Activated naive CD8-positive, alpha-beta T cell treated with anti-CD3 and anti-CD28 coated beads, Interleukin-2, amount 10 ng/mL, durations not matched to agents 7 days and 5 days (primary cell): Measurements from ENCODE around the gene CPNE1. TPM values are rescaled to one million over a fixed set of nuclear protein-coding genes. Genes with fewer than 3 reads are reported as not detected.
A peak's percentile ranks its signal among the peaks of the same experiment; 100 is the strongest.

ENCODE experiments used
- ATAC-seq: fragments of 150-1000 bp; cut with Tn5 transposase; one replicate; pipeline ENCODE4 v1.10.0; 2021; ENCODE audit warnings: low read depth, moderate library complexity
- POLR2A ChIA-PET: fragments of 350-600 bp; sonication (Branson Sonifier 250); formaldehyde crosslinking; loops from one replicate; lab custom pipeline; 2021; ENCODE audit warnings: antibody characterized with exemption; lab: Charles Lee
- DNase-seq: peaks from one replicate; pipeline ENCODE4 v3.0.0; 2021
- H3K27ac Mint-ChIP-seq: one replicate; pipeline ENCODE4 v1.8.0; 2022; ENCODE audit warnings: mild to moderate bottlenecking, mixed read lengths
- H3K27me3 Mint-ChIP-seq: one replicate; pipeline ENCODE4 v1.8.0; 2022; ENCODE audit warnings: mild to moderate bottlenecking, moderate library complexity, mixed read lengths
- H3K36me3 Mint-ChIP-seq: one replicate; pipeline ENCODE4 v1.8.0; 2021; ENCODE audit warnings: mild to moderate bottlenecking, mixed read lengths
- H3K4me1 Mint-ChIP-seq: one replicate; pipeline ENCODE4 v1.8.0; 2021; ENCODE audit warnings: mixed read lengths
- H3K4me3 Mint-ChIP-seq: one replicate; pipeline ENCODE4 v1.8.0; 2022; ENCODE audit warnings: mild to moderate bottlenecking, moderate library complexity, mixed read lengths
- H3K9me3 Mint-ChIP-seq: one replicate; pipeline ENCODE4 v1.8.0; 2021; ENCODE audit warnings: mixed read lengths
- total RNA-seq, 2 experiments: library from RNA; stranded (reverse); gene quantifications; one replicate each; pipeline ENCODE4 v1.2.3, GENCODE V29; 2021

The CPNE1 gene
- total RNA-seq, 2 experiments from 2014 or later, result 296 to 327 TPM

DNA sequence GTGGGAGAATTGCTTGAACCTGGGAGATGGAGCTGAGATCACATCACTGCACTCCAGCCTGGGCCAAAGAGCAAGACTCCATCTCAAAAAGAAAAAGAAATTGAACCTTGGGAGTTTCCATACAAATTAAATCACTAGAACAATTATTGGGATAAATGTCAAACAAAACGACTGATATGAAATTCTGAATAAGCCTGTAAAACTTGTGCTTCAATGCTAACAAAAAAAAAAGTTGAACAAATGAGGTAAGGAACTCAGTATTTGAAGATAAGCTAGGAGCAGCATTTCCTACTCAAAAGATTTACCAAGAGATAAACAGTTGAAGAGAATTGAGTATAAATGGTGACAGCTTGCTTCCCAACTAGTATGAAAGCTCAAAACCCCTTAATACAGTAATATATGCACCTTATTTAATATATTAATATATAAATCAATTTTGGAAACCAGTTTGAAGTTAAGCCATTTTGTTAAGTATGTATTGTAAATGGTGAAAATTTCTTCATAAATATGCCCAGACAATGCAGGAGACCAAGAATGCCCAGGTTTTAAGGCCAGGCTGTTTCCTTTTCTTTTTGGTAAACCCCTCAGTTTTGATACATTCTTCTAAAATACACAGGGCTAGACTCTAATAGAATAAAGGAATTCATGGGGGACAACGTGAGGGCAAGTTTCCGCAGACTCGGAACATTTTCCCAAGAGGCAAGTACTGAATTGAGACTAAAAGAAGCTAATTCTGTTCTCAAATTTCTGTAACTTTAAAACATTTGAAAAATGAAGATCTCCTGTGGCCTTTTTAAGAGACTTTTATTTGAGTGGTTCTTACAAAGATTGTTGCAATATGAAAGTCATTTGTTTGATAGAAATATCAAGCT, 38.4 kb upstream of the CPNE1 start:
- no peak for ATAC-seq
- Mint-ChIP-seq H3K27me3 (no peaks in the 10 kb centered on the region), H3K4me3 (no peak overlapping the region), H3K4me1 (peaks cover 21% of the 10 kb centered on the region), H3K9me3 (no peaks in the 10 kb centered on the region), H3K27ac (no peak overlapping the region), H3K36me3 (peaks cover 22% of the 10 kb centered on the region)
- DNase-seq, result no peak
- POLR2A ChIA-PET, result interaction anchor here (0.5 to 1.4 kb wide), 5 partner anchors 15 to 652 kb away, joined by 3 to 6 read pairs (median 4); partner anchors contain the start of gene RBM39

DNA sequence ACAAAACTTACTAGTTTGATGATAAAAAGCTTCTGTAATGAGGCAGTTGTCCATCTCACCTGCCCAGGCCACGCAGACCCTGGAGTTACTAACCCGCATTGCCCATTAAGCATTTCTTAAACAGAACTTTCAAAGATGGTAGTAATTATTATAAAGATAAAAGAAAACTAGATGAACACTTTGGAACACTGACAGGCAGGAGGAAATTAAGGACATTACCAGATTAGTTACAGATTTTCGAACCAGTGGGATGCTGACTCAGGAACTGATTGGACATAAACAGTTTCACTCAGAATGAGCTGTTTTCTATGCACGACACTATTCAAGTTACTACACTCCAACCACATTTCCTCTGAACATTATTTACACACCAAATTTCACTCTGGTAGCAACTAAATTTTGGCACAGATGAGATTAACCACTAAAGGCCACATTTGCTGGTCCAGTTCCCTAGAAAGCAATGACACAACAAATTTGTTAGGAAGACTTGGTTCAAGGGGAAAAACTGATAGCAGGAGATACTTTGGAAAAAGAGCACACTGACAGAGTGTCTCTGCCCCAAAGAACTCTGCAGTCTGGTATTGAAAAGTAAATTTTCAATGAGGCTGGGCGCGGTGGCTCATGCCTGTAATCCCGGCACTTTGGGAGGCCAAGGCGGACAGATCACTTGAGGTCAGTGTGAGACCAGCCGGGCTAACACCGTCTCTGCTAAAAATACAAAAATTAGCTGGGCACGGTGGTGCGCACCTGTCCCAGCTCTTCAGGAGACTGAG, 37.5 kb upstream of the CPNE1 start:
- H3K4me3 Mint-ChIP-seq, result no peak overlapping the region
- no peaks in the 10 kb centered on the region for H3K9me3 Mint-ChIP-seq

DNA sequence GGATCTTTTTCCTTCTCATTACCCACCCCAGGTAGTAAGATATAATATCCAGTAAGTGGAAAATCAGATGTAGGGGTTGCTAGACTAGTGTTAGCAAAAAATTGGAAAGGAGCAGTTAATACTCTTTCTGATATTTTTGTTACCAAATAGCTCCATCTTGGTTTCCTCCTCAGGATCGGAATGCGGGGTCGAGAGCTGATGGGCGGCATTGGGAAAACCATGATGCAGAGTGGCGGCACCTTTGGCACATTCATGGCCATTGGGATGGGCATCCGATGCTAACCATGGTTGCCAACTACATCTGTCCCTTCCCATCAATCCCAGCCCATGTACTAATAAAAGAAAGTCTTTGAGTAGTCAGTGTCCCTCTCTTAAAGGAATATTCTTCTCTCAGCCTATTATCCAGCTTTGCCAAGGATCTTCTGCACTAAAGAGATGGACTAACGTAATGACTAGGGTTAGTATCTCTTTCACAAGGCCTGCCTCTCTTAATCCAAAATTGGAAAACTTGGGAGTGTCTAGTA, 36.0 kb upstream of the CPNE1 start:
- Mint-ChIP-seq H3K4me3 (peak overlapping the region; percentile 93), H3K9me3 (no peaks in the 10 kb centered on the region), H3K36me3 (peaks cover 17% of the 10 kb centered on the region), H3K4me1 (peaks cover 28% of the 10 kb centered on the region), H3K27me3 (no peaks in the 10 kb centered on the region), H3K27ac (peak overlapping the region; percentile 92)
- ATAC-seq, result no peak
- POLR2A ChIA-PET, result interaction anchor here (0.9 to 2.9 kb wide), 6 partner anchors 13 to 99 kb away, joined by 3 to 21 read pairs (median 11); partner anchors contain the start of gene RBM39
- DNase-seq, result no peak

More for the DNA sequence above, 37.5 kb upstream of the CPNE1 start:
- no peak for DNase-seq
- Mint-ChIP-seq H3K27me3 (no peaks in the 10 kb centered on the region), H3K36me3 (peaks cover 24% of the 10 kb centered on the region), H3K4me1 (peaks cover 27% of the 10 kb centered on the region), H3K27ac (no peak overlapping the region)
- POLR2A ChIA-PET, result interaction anchor here (0.5 to 1.4 kb wide), 7 partner anchors 12 to 651 kb away, joined by 3 to 6 read pairs (median 3); no protein-coding TSS in a partner anchor
- ATAC-seq, result no peak

DNA sequence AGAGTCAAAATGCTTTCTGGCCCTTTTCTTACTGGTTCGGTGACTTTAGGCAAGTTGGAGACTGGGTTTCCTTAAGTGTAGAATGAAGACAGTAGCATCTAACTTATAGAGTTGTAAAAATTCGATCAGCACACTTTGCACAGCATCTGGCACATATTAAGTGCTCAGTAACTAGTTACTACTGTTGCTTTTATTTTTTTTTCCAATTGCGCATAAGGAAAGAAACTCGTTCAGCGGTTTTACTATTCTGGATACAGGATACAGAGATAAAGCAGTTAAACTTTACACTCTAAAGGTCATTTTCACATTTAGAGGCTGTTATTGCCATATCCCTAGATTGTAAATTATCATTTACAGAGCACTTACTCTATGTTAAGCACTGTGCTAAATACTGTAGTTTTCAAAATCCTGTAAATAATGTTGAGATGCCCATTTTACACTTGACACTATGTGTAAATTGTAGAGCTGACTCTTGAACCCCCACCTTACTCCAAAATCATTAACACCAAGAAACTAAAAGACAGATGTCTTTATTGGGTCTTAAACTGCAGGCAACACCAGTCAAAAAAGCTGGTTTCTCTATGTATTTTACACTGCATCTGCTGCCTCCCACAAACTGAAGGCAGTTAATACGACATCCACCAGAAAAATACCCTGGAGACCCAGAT, 35.4 kb upstream of the CPNE1 start:
- H3K4me1 Mint-ChIP-seq, result peaks cover 28% of the 10 kb centered on the region
- peaks cover 21% of the 10 kb centered on the region for H3K36me3 Mint-ChIP-seq
- peak overlapping the region; percentile 93 for H3K4me3 Mint-ChIP-seq
- ATAC-seq, result no peak
- peak overlapping the region; percentile 92 for H3K27ac Mint-ChIP-seq
- no peaks in the 10 kb centered on the region for H3K27me3 Mint-ChIP-seq
- DNase-seq, result no peak
- H3K9me3 Mint-ChIP-seq, result no peaks in the 10 kb centered on the region
- POLR2A ChIA-PET, result interaction anchor here (0.6 to 2.9 kb wide), 12 partner anchors 13 to 255 kb away, joined by 3 to 21 read pairs (median 6); partner anchors contain the start of genes CPNE1, RBM12, RBM39 and SCAND1

DNA sequence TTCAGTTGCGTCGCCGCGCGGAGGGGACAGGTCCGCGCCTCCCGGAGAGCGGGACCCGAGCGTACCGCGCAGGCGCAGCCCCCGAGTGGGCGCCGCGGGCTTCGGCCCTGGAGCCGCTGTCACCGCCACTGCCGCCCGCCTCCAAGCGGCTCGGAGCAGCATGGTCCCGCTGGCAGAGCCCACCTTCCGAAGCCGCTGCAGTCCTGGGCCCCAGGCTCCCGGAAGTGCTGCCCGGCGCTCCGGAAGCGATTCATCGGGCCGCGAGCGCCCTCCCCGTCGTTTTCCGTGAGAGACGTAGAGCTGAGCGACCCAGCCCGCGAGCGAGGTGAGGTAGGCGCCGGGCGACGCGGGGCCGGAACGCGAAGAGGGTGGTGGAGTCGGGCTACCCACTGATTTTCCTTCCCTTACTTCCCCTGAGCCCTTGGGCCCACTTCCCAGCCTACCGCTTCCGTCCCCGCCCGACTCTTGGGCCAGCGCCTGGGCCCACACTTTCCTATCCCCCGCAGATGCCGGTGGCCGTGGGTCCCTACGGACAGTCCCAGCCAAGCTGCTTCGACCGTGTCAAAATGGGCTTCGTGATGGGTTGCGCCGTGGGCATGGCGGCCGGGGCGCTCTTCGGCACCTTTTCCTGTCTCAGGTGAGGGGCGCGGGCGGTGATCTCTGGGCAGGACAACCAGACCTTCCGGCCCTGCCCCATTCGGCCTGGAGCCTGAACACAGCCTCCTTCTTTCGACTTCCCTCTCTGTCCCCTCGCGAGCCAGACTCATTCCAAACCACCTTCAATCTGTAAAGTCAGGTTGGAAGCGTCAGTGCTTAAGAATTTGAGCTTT, 34.6 kb upstream of the CPNE1 start, which contains the start of the genes NFS1 and ROMO1:
Gene NFS1 (minus strand): TSS at position 226 of the 830 bp plus-strand sequence. CDS start 64 bp downstream, at position 162.
Gene ROMO1 (plus strand): TSS at position 279 of the 830 bp plus-strand sequence. CDS start 228 bp downstream, at position 507.
- H3K9me3 Mint-ChIP-seq, result no peaks in the 10 kb centered on the region

DNA sequence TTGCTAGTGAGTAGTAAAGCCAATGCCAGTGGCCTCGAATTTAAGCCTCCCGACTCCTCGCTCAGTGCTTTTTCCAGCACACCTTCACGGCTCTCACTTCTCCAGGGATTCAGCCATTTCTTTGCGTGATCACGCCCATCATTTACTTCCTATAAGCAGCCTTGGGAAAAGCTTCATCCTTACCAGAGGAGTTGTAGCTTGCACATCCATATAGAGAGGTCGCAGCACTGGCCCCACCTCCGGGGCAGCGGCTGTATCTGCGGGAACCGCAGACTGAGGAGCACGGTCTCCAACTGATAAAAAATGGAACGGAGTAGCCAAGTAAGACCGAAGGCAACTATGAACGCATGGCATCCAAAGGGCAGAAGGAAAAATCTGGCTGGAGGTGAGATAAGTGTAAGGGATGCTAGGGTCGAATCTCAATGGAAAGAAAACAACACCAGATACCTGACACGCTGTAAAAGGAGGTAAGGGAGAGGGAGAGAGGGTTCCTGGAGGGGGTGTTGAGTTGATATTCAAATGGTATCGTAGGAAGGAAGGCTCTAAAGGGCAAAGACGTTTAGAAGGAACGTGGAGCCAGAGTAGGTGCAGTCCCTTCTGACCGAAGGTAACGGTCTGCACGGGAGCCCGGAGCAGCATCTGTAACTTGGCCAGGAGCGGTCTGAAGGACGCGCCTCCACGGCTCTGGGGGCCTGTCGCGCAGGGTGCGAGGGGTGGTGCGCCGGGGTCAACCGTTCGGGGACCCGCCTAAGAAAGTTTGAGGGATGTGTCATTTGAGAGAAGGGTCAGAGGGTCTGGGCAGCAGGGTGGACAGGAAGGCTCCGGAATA, 33.8 kb upstream of the CPNE1 start:
- Mint-ChIP-seq H3K36me3 (peaks cover 16% of the 10 kb centered on the region), H3K27me3 (no peaks in the 10 kb centered on the region), H3K4me3 (peak overlapping the region; percentile 93), H3K27ac (peak overlapping the region; percentile 92), H3K4me1 (peaks cover 24% of the 10 kb centered on the region), H3K9me3 (no peaks in the 10 kb centered on the region)
- DNase-seq, result no peak
- POLR2A ChIA-PET, result interaction anchor here (1.0 to 2.9 kb wide), 8 partner anchors 13 to 257 kb away, joined by 3 to 21 read pairs (median 6); partner anchors contain the start of genes CPNE1, RBM12, RBM39 and SCAND1
- ATAC-seq, result peak; percentile 43

More for the DNA sequence above, 34.6 kb upstream of the CPNE1 start, which contains the start of the genes NFS1 and ROMO1:
- POLR2A ChIA-PET, result interaction anchor here (0.6 to 2.9 kb wide), 14 partner anchors 12 to 256 kb away, joined by 3 to 21 read pairs (median 5); partner anchors contain the start of genes CPNE1, RBM12, RBM39 and SCAND1
- peak within 1 kb of the TSS; percentile 93 for H3K4me3 Mint-ChIP-seq
- ATAC-seq, result peak; percentile 91
- no peaks in the 10 kb centered on the region for H3K27me3 Mint-ChIP-seq
- DNase-seq, result peak; percentile 88
- peaks cover 26% of the 10 kb centered on the region for H3K4me1 Mint-ChIP-seq
- peak within 1 kb of the TSS; percentile 92 for H3K27ac Mint-ChIP-seq
- peaks cover 20% of the 10 kb centered on the region for H3K36me3 Mint-ChIP-seq

DNA sequence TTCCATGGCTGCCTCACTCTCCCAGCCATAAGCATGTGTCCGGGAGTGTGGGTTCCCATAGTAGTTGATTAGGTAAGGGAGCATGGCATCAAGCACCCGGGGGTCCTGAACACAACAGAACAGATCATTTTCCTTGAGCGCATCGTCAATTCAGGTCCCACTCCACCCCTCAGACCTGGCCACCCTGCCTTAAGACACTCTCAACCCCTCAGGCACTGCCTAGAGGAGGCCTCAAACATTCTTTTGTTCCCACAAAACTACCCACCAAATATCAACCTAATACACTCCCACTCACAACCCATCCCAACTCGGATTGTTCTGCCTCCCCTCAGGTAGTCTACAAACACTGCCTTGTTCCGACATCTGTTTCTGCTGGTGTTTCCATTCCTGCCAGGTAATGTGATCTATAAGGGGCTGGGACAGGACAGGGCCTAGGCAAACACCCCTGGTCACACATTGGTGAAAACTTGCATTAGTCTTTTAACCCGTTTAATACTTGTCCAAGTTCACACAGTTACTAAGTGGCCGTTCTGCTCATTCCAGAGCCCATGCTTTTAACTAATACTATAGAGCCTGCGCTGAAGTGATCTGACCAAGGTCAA, 33.1 kb upstream of the CPNE1 start:
- POLR2A ChIA-PET, result interaction anchor here (0.7 kb wide), 1 partner anchor 255 kb away, joined by 4 read pairs; no protein-coding TSS in a partner anchor
- DNase-seq (no peak), ATAC-seq (no peak)
- H3K4me1 Mint-ChIP-seq, result peaks cover 24% of the 10 kb centered on the region
- peak overlapping the region; percentile 11 for H3K27ac Mint-ChIP-seq
- H3K27me3 Mint-ChIP-seq, result no peaks in the 10 kb centered on the region
- peak overlapping the region; percentile 93 for H3K4me3 Mint-ChIP-seq
- peaks cover 14% of the 10 kb centered on the region for H3K36me3 Mint-ChIP-seq
- H3K9me3 Mint-ChIP-seq, result no peaks in the 10 kb centered on the region

DNA sequence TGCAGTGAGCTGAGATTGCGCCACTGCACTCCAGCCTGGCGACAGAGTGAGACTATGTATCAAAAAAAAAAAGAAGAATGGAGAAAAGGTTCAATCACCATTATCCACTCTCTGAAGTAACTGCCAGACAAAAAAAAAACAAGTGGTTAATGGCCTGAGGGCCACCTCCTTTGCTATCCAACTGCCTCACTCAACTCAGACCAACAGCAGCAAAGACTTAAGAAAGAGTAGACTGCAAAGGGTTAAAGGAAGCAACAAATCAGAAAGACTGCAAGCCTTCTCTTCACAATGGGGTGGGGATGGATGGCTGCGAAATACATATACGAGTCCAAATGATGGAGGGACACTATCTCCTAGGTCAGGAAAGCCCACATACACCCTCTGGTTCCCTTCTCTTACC, 31.3 kb upstream of the CPNE1 start:
- no peak overlapping the region for H3K27ac Mint-ChIP-seq
- H3K4me1 Mint-ChIP-seq, result peaks cover 23% of the 10 kb centered on the region
- no peak for DNase-seq
- POLR2A ChIA-PET, result no interaction called here
- H3K9me3 Mint-ChIP-seq, result no peaks in the 10 kb centered on the region
- peaks cover 12% of the 10 kb centered on the region for H3K36me3 Mint-ChIP-seq
- H3K27me3 Mint-ChIP-seq, result no peaks in the 10 kb centered on the region
- no peak for ATAC-seq
- no peak overlapping the region for H3K4me3 Mint-ChIP-seq

DNA sequence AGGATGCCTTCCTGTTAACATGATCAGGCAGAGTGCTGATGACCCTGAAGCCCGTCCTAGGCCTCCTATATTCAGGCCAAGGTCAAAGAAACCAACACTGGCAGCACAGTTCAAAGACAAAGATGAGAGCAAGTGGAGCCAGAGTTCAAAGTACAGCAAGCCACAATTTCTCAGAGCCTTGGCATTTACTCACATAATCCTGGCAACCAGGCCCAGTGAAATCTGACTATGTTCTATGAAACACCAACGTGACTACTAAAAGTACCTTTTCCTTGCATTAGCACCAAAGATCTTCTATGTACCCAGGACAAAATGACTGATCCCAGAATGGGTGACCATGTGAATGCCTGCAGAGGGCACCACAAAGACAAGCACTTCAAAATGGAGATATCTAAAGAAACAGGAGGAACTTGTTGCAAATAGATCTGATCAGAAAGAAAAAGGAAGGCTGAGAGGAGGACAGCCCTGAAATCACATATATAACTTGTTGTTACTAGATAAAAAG, 30.6 kb upstream of the CPNE1 start:
- Mint-ChIP-seq H3K36me3 (peaks cover 13% of the 10 kb centered on the region), H3K4me1 (peaks cover 16% of the 10 kb centered on the region), H3K27ac (no peak overlapping the region), H3K4me3 (no peak overlapping the region), H3K9me3 (no peaks in the 10 kb centered on the region), H3K27me3 (no peaks in the 10 kb centered on the region)
- DNase-seq, result peak; percentile 2
- ATAC-seq, result no peak
- POLR2A ChIA-PET, result no interaction called here

DNA sequence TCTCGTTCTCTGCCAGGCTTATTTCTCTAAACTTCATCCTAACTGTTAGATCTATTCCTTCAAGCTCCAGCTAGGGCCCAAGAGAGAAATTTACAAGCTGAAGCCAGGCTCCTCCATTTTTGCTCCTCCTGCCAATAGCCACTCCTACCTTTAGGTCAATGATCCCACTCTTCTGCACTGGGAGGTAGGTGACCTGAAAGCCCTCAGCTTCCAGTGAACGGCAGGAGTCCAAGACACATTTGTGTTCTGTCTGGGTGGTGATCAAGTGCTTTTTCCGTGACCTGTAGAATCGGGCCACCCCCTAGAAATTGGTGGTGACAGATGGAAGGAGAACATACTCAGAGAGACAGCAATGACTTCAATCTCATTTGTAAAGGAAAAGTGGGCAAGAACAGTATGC, 25.6 kb upstream of the CPNE1 start:
- Mint-ChIP-seq H3K27ac (no peak overlapping the region), H3K4me1 (no peaks in the 10 kb centered on the region), H3K36me3 (peaks cover 21% of the 10 kb centered on the region), H3K4me3 (no peak overlapping the region), H3K27me3 (no peaks in the 10 kb centered on the region), H3K9me3 (no peaks in the 10 kb centered on the region)
- ATAC-seq, result no peak
- POLR2A ChIA-PET, result interaction anchor here (1.0 kb wide), 1 partner anchor 11 kb away, joined by 3 read pairs; no protein-coding TSS in a partner anchor
- DNase-seq, result no peak
